GM23338 (cell line): Measurements from ENCODE around the gene TTC21B. TPM values are rescaled to one million over a fixed set of nuclear protein-coding genes. Genes with fewer than 3 reads are reported as not detected.

Experiments used
- ATAC-seq: fragments of 200-7000 bp; cut with Tn5 transposase; 3 replicates; pipeline ENCODE4 v1.9.1; 2020
- DNase-seq: peaks from one replicate; pipeline ENCODE4 v3.0.0-alpha.2; 2015; ENCODE audit warnings: low spot score
- H2AFZ ChIP-seq: fragments of 200-600 bp; sonication (generic); 2 replicates; pipeline ENCODE4 v1.8.0; 2016; ENCODE audit warnings: antibody characterized with exemption, mild to moderate bottlenecking, moderate library complexity
- H3F3A ChIP-seq: fragments of 200-600 bp; sonication (generic); replicated peaks from 2 replicates; pipeline ENCODE4 v1.8.0; 2017; ENCODE audit warnings: antibody characterized with exemption, mixed run types, low read depth
- H3K27ac ChIP-seq: fragments of 200-600 bp; sonication (generic); 2 replicates; pipeline ENCODE4 v1.6.1; 2016; ENCODE audit warnings: low read depth
- H3K27me3 ChIP-seq: fragments of 200-600 bp; sonication (generic); 2 replicates; pipeline ENCODE4 v1.8.0; 2016; ENCODE audit warnings: mild to moderate bottlenecking, mixed run types, moderate library complexity; ENCODE audit not compliant: insufficient read depth
- H3K36me3 ChIP-seq: fragments of 200-600 bp; sonication (generic); 2 replicates; pipeline ENCODE4 v1.8.0; 2016; ENCODE audit warnings: mild to moderate bottlenecking; ENCODE audit not compliant: insufficient read depth
- H3K4me1 ChIP-seq: fragments of 200-600 bp; sonication (generic); 2 replicates; pipeline ENCODE4 v1.8.0; 2016; ENCODE audit warnings: mild to moderate bottlenecking, moderate library complexity; ENCODE audit not compliant: insufficient read depth
- H3K4me2 ChIP-seq: fragments of 200-600 bp; sonication (generic); 2 replicates; pipeline ENCODE4 v1.7.1; 2017; ENCODE audit warnings: mixed run types
- H3K4me3 ChIP-seq: fragments of 200-600 bp; sonication (generic); 2 replicates; pipeline ENCODE4 v1.6.1; 2016; ENCODE audit warnings: mixed run types
- H3K79me2 ChIP-seq: fragments of 200-600 bp; sonication (generic); replicated peaks from 2 replicates; pipeline ENCODE4 v1.8.0; 2017; ENCODE audit warnings: mild to moderate bottlenecking; ENCODE audit not compliant: insufficient read depth
- H3K9me2 ChIP-seq: fragments of 200-600 bp; sonication (generic); 2 replicates; pipeline ENCODE4 v1.8.0; 2017; ENCODE audit not compliant: insufficient read depth
- H4K20me1 ChIP-seq: fragments of 200-600 bp; sonication (generic); replicated peaks from 2 replicates; pipeline ENCODE4 v1.8.0; 2017; ENCODE audit warnings: mild to moderate bottlenecking; ENCODE audit not compliant: insufficient read depth
- H3K27ac Mint-ChIP-seq: 2 replicates; pipeline ENCODE4 v1.8.0; 2020; ENCODE audit warnings: inconsistent platforms, mild to moderate bottlenecking, moderate library complexity, mixed read lengths
- H3K27me3 Mint-ChIP-seq: 3 replicates; pipeline ENCODE4 v1.8.0; 2022; ENCODE audit warnings: low read depth, mild to moderate bottlenecking, moderate library complexity, mixed read lengths, inconsistent platforms; ENCODE audit not compliant: insufficient read depth, poor library complexity
- H3K36me3 Mint-ChIP-seq: 3 replicates; pipeline ENCODE4 v1.8.0; 2021; ENCODE audit warnings: low read depth, mild to moderate bottlenecking, inconsistent platforms, moderate library complexity, mixed read lengths
- H3K4me1 Mint-ChIP-seq: 3 replicates; pipeline ENCODE4 v1.8.0; 2020; ENCODE audit warnings: mild to moderate bottlenecking, inconsistent platforms, mixed read lengths
- H3K4me3 Mint-ChIP-seq: 3 replicates; pipeline ENCODE4 v1.8.0; 2021; ENCODE audit warnings: moderate library complexity, mild to moderate bottlenecking, inconsistent platforms, mixed read lengths
- H3K9me3 Mint-ChIP-seq: 3 replicates; pipeline ENCODE4 v1.8.0; 2020; ENCODE audit warnings: moderate library complexity, mild to moderate bottlenecking, inconsistent platforms, mixed read lengths
- CREB1 ChIP-seq: fragments of 250-450 bp; sonication (Bioruptor Pico); IDR thresholded peaks from 2 replicates; pipeline ENCODE4 v1.5.0; 2020; ENCODE audit warnings: low read depth, mild to moderate bottlenecking, moderate library complexity
- EZH2phosphoT487 ChIP-seq: fragments of 200-600 bp; sonication (generic); IDR thresholded peaks from one replicate; pipeline ENCODE4 v1.8.1; 2018; ENCODE audit warnings: antibody characterized with exemption; ENCODE audit not compliant: unreplicated experiment
- JUNB ChIP-seq: IDR thresholded peaks from one replicate; pipeline ENCODE4 v1.6.1; 2016; ENCODE audit warnings: antibody characterized with exemption; ENCODE audit not compliant: unreplicated experiment
- NANOG ChIP-seq: IDR thresholded peaks from 2 replicates; pipeline ENCODE4 v1.6.1; 2016; ENCODE audit warnings: antibody characterized with exemption, borderline replicate concordance
- POLR2AphosphoS5 ChIP-seq: IDR thresholded peaks from 2 replicates; pipeline ENCODE4 v1.6.1; 2016; ENCODE audit warnings: antibody characterized with exemption, low read depth
- STAT1 ChIP-seq: IDR thresholded peaks from one replicate; pipeline ENCODE4 v1.6.1; 2016; ENCODE audit warnings: antibody characterized with exemption; ENCODE audit not compliant: unreplicated experiment
- ZNF114 ChIP-seq: fragments of 250-450 bp; sonication (Bioruptor Pico); IDR thresholded peaks from 2 replicates; pipeline ENCODE4 v1.5.0; 2020; ENCODE audit warnings: mild to moderate bottlenecking, moderate library complexity
- ZNF331 ChIP-seq: fragments of 250-450 bp; sonication (Bioruptor Pico); IDR thresholded peaks from 2 replicates; pipeline ENCODE4 v1.5.0; 2020; ENCODE audit warnings: low read depth, mild to moderate bottlenecking, moderate library complexity
- polyA plus RNA-seq: library from polyadenylated mRNA; unstranded; fragments of >200 nt; fragmentation: Nextera tagmentation; extraction: Ambion mirVana; gene quantifications from 2 replicates; pipeline ENCODE4 v1.2.1, GENCODE V29; 2016
- total RNA-seq: library from RNA; depleted of rRNA; stranded (reverse); fragments of >200 nt; shearing (Covaris generic); gene quantifications from 2 replicates; pipeline ENCODE4 v1.2.3, GENCODE V29; 2014
- TF ChIP-seq, protein P1 (sequence below), 2 experiments: fragments of 200-600 bp in 1 of 2; sonication (generic) in 1 of 2; conservative IDR thresholded peaks; 2 replicates each; pipeline versions ENCODE4 v1.5.1 to v1.6.1; 2016 to 2017; ENCODE audit warnings: antibody characterized with exemption in 2 of 2, low read depth in 2 of 2, mild to moderate bottlenecking in 2 of 2, moderate library complexity in 1 of 2
- TF ChIP-seq, protein P2 (sequence below): fragments of 250-450 bp; sonication (Bioruptor Pico); IDR thresholded peaks from 2 replicates; pipeline ENCODE4 v1.5.0; 2020; ENCODE audit warnings: mild to moderate bottlenecking, moderate library complexity
- TF ChIP-seq, protein P3 (sequence below): IDR thresholded peaks from one replicate; pipeline ENCODE4 v1.6.1; 2018; ENCODE audit warnings: antibody characterized with exemption; ENCODE audit not compliant: unreplicated experiment

Gene TTC21B
- total and polyA plus RNA-seq, 2 experiments from 2014 or later: 10.1 to 32.8 TPM

DNA sequence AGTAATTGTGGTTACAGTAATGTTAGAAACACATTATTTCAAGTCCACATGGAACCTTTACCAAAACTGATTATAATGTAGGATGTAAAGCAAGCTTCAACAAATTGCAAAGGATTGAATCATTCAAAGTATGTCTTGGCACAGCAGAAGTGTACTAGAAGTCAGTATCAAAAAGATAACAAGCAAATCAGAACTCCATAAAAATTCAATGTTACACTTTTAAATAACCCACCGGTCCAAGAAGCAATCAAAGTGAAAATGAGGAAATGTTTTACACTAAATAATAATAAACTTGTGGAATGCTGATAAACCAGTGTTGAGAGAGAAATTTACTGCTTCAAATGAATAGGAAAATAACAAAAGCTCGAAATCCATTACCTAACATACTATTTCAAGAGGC, 47.7 kb downstream of the TTC21B start:
- Mint-ChIP-seq H3K27ac (no peak overlapping the region), H3K4me1 (no peaks in the 10 kb centered on the region), H3K4me3 (no peak overlapping the region), H3K27me3 (peaks cover 3% of the 10 kb centered on the region), H3K36me3 (peaks cover 3% of the 10 kb centered on the region; the same call in 1 of the 3 replicates), H3K9me3 (no peaks in the 10 kb centered on the region)
- H3F3A ChIP-seq: no peaks in the 10 kb centered on the region
- no peaks in the 10 kb centered on the region for H3K79me2 ChIP-seq
- no peaks in the 10 kb centered on the region for H3K27me3 ChIP-seq
- no peaks in the 10 kb centered on the region for H3K4me1 ChIP-seq
- TF ChIP-seq ZNF114 (CRISPR knock-in tag) (no peak), STAT1 (no peak), NANOG (no peak), EZH2phosphoT487 (no peak), JUNB (no peak), CREB1 (CRISPR knock-in tag) (no peak), ZNF331 (CRISPR knock-in tag) (no peak), POLR2AphosphoS5 (no peak)
- TF ChIP-seq, protein P1, sequence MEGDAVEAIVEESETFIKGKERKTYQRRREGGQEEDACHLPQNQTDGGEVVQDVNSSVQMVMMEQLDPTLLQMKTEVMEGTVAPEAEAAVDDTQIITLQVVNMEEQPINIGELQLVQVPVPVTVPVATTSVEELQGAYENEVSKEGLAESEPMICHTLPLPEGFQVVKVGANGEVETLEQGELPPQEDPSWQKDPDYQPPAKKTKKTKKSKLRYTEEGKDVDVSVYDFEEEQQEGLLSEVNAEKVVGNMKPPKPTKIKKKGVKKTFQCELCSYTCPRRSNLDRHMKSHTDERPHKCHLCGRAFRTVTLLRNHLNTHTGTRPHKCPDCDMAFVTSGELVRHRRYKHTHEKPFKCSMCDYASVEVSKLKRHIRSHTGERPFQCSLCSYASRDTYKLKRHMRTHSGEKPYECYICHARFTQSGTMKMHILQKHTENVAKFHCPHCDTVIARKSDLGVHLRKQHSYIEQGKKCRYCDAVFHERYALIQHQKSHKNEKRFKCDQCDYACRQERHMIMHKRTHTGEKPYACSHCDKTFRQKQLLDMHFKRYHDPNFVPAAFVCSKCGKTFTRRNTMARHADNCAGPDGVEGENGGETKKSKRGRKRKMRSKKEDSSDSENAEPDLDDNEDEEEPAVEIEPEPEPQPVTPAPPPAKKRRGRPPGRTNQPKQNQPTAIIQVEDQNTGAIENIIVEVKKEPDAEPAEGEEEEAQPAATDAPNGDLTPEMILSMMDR (conservative IDR thresholded peaks at IDR 0.05; ENCODE audit: low read depth in 2 of 2): no peak
- TF ChIP-seq, protein P2, sequence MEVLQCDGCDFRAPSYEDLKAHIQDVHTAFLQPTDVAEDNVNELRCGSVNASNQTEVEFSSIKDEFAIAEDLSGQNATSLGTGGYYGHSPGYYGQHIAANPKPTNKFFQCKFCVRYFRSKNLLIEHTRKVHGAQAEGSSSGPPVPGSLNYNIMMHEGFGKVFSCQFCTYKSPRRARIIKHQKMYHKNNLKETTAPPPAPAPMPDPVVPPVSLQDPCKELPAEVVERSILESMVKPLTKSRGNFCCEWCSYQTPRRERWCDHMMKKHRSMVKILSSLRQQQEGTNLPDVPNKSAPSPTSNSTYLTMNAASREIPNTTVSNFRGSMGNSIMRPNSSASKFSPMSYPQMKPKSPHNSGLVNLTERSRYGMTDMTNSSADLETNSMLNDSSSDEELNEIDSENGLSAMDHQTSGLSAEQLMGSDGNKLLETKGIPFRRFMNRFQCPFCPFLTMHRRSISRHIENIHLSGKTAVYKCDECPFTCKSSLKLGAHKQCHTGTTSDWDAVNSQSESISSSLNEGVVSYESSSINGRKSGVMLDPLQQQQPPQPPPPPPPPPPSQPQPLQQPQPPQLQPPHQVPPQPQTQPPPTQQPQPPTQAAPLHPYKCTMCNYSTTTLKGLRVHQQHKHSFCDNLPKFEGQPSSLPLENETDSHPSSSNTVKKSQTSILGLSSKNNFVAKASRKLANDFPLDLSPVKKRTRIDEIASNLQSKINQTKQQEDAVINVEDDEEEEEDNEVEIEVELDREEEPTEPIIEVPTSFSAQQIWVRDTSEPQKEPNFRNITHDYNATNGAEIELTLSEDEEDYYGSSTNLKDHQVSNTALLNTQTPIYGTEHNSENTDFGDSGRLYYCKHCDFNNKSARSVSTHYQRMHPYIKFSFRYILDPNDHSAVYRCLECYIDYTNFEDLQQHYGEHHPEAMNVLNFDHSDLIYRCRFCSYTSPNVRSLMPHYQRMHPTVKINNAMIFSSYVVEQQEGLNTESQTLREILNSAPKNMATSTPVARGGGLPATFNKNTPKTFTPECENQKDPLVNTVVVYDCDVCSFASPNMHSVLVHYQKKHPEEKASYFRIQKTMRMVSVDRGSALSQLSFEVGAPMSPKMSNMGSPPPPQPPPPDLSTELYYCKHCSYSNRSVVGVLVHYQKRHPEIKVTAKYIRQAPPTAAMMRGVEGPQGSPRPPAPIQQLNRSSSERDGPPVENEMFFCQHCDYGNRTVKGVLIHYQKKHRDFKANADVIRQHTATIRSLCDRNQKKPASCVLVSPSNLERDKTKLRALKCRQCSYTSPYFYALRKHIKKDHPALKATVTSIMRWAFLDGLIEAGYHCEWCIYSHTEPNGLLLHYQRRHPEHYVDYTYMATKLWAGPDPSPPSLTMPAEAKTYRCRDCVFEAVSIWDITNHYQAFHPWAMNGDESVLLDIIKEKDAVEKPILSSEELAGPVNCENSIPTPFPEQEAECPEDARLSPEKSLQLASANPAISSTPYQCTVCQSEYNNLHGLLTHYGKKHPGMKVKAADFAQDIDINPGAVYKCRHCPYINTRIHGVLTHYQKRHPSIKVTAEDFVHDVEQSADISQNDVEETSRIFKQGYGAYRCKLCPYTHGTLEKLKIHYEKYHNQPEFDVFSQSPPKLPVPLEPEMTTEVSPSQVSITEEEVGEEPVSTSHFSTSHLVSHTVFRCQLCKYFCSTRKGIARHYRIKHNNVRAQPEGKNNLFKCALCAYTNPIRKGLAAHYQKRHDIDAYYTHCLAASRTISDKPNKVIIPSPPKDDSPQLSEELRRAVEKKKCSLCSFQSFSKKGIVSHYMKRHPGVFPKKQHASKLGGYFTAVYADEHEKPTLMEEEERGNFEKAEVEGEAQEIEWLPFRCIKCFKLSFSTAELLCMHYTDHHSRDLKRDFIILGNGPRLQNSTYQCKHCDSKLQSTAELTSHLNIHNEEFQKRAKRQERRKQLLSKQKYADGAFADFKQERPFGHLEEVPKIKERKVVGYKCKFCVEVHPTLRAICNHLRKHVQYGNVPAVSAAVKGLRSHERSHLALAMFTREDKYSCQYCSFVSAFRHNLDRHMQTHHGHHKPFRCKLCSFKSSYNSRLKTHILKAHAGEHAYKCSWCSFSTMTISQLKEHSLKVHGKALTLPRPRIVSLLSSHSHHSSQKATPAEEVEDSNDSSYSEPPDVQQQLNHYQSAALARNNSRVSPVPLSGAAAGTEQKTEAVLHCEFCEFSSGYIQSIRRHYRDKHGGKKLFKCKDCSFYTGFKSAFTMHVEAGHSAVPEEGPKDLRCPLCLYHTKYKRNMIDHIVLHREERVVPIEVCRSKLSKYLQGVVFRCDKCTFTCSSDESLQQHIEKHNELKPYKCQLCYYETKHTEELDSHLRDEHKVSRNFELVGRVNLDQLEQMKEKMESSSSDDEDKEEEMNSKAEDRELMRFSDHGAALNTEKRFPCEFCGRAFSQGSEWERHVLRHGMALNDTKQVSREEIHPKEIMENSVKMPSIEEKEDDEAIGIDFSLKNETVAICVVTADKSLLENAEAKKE (CRISPR knock-in tag): no peak
- TF ChIP-seq, protein P3, sequence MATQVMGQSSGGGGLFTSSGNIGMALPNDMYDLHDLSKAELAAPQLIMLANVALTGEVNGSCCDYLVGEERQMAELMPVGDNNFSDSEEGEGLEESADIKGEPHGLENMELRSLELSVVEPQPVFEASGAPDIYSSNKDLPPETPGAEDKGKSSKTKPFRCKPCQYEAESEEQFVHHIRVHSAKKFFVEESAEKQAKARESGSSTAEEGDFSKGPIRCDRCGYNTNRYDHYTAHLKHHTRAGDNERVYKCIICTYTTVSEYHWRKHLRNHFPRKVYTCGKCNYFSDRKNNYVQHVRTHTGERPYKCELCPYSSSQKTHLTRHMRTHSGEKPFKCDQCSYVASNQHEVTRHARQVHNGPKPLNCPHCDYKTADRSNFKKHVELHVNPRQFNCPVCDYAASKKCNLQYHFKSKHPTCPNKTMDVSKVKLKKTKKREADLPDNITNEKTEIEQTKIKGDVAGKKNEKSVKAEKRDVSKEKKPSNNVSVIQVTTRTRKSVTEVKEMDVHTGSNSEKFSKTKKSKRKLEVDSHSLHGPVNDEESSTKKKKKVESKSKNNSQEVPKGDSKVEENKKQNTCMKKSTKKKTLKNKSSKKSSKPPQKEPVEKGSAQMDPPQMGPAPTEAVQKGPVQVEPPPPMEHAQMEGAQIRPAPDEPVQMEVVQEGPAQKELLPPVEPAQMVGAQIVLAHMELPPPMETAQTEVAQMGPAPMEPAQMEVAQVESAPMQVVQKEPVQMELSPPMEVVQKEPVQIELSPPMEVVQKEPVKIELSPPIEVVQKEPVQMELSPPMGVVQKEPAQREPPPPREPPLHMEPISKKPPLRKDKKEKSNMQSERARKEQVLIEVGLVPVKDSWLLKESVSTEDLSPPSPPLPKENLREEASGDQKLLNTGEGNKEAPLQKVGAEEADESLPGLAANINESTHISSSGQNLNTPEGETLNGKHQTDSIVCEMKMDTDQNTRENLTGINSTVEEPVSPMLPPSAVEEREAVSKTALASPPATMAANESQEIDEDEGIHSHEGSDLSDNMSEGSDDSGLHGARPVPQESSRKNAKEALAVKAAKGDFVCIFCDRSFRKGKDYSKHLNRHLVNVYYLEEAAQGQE: no peak
- H3K4me2 ChIP-seq: no peak overlapping the region
- H3K36me3 ChIP-seq: peaks cover 20% of the 10 kb centered on the region
- H4K20me1 ChIP-seq: no peaks in the 10 kb centered on the region
- no peak for DNase-seq
- ATAC-seq: no peak
- H3K27ac ChIP-seq: no peak overlapping the region
- no peak overlapping the region for H2AFZ ChIP-seq
- H3K4me3 ChIP-seq: no peak overlapping the region
- H3K9me2 ChIP-seq: no peaks in the 10 kb centered on the region
